ENCODE results near the gene GNG2. TPM values are rescaled to one million over a fixed set of nuclear protein-coding genes. Genes with fewer than 3 reads are reported as not detected.

The GNG2 gene
- total RNA-seq, 1 donor from 2014 or later, result 24.4 TPM

DNA sequence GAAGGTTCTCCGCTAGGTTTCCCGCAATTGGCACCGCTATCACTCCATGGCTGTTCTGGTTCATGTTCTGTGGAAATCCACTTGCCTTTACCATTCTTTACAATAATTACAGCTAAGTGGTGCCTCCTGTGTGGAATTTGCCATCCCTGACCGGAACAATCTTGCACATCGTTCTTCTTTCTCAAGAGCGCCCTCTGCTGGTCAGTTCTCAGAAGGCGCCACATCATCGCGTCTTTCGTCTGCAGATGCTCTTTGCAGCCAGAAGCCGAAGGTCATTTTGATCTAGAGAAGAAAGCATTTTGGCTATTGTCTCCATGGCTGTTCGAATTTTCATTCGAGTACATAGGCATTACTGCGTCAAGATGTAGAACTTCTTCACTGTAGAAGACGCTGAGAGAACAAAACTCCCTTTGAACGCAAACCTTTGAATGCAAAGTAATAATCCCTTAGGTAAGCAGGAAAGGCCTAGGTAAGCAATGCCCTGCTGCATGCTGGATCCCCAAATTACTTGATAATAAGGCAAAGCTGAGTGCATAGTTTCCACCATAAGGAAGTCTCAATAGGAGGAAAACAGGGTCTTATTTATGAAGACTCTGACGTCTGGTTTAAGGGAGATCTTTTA lies 118.8 kb downstream of the GNG2 start:
- DNase-seq (peak; percentile 75), ATAC-seq (peak; percentile 90)
- H3K27me3 ChIP-seq, result no peaks in the 10 kb centered on the region
- H3K4me1 ChIP-seq, result peaks cover 8% of the 10 kb centered on the region
- peak overlapping the region; percentile 43 for H3K27ac ChIP-seq
- H3K4me3 ChIP-seq, result no peak overlapping the region
- intact Hi-C loops (cut with DNase I), result no loop called here
- H3K36me3 ChIP-seq, result no peaks in the 10 kb centered on the region
- H3K9me3 ChIP-seq, result no peaks in the 10 kb centered on the region
- peak; percentile 97 for TF ChIP-seq CTCF (IDR thresholded peaks at IDR 0.05)

DNA sequence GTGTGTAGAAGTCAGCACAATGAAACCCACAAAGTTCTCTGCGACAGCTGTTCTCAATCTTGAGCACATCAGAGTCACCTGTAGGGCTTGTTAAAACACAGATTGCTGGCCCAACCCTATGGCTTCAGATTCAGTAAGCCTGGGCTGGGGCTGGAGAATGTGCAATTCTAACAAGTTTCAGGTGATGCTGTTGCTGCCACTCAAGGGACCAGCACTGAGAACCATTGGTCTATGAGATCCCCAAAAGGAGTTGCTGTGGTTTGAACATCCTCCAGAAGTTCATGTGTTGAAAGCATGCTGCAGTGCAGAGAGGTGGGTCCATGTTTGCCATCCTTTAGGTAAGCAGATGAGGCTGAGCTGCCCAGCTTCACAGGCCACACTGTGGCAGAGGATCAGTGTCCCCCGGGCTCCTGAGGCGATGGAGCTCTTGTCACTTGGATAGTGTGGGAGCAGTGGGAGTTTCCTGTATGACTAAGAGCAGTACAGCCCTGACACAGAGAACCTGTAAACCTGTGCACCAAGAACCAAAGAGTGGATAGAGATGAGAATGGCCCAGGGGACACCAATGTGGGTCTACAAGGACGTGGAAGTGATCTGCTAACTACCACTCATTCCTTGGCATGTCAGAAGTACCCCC lies 120.9 kb downstream of the GNG2 start:
- peak; percentile 7 for ATAC-seq
- intact Hi-C loops (cut with DNase I), result no loop called here
- Histone ChIP-seq H3K36me3 (no peaks in the 10 kb centered on the region), H3K4me3 (no peak overlapping the region), H3K27me3 (no peaks in the 10 kb centered on the region), H3K9me3 (no peaks in the 10 kb centered on the region), H3K27ac (no peak overlapping the region), H3K4me1 (peaks cover 8% of the 10 kb centered on the region)
- DNase-seq, result no peak
- TF ChIP-seq CTCF (IDR thresholded peaks at IDR 0.05), result no peak

- no peak for ATAC-seq
- no peak for DNase-seq
- H3K9me3 ChIP-seq, result no peaks in the 10 kb centered on the region
- TF ChIP-seq CTCF (IDR thresholded peaks at IDR 0.05), result no peak
- no peaks in the 10 kb centered on the region for H3K27me3 ChIP-seq
- H3K27ac ChIP-seq, result no peak overlapping the region
- intact Hi-C loops (cut with DNase I), result no loop called here
- peaks cover 21% of the 10 kb centered on the region for H3K4me1 ChIP-seq
- H3K36me3 ChIP-seq, result peaks cover 22% of the 10 kb centered on the region
- no peak overlapping the region for H3K4me3 ChIP-seq
Observed at GRCh38 chr14:51988221-51988620, 127.8 kb downstream of the GNG2 start.

- DNase-seq, result peak; percentile 97
- Histone ChIP-seq H3K9me3 (no peaks in the 10 kb centered on the region), H3K27me3 (no peaks in the 10 kb centered on the region), H3K36me3 (peaks cover 35% of the 10 kb centered on the region), H3K4me3 (peak within 1 kb of the TSS; percentile 88), H3K4me1 (peaks cover 21% of the 10 kb centered on the region), H3K27ac (peak within 1 kb of the TSS; percentile 90)
- TF ChIP-seq CTCF (IDR thresholded peaks at IDR 0.05), result no peak
- peak; percentile 100 for ATAC-seq
- intact Hi-C loops (cut with DNase I), result loop anchor here (10.0 kb wide), 1 partner anchor 145 kb away; no protein-coding TSS in a partner anchor
Observed at GRCh38 chr14:51989293-51990234, 129.2 kb downstream of the GNG2 start, which contains the start of gene RTRAF. Gene RTRAF (plus strand): TSS chr14:51989546. CDS start chr14:51989640, 94 bp downstream.

GRCh38 chr14:51990488-51990887 lies 130.1 kb downstream of the GNG2 start:
- no peak for ATAC-seq
- intact Hi-C loops (cut with DNase I), result loop anchor here (10.0 kb wide), 1 partner anchor 144 kb away; no protein-coding TSS in a partner anchor
- H3K36me3 ChIP-seq, result peaks cover 44% of the 10 kb centered on the region

More at GRCh38 chr14:51990488-51990887, 130.1 kb downstream of the GNG2 start:
- no peaks in the 10 kb centered on the region for H3K27me3 ChIP-seq
- no peak overlapping the region for H3K27ac ChIP-seq
- no peak for DNase-seq
- TF ChIP-seq CTCF (IDR thresholded peaks at IDR 0.05), result no peak
- no peaks in the 10 kb centered on the region for H3K9me3 ChIP-seq
- H3K4me3 ChIP-seq, result peak overlapping the region; percentile 88
- peaks cover 21% of the 10 kb centered on the region for H3K4me1 ChIP-seq

All from upper lobe of right lung (tissue), 1 donor.